ENCODE data around the gene NEK5.

NEK5 gene

DNA sequence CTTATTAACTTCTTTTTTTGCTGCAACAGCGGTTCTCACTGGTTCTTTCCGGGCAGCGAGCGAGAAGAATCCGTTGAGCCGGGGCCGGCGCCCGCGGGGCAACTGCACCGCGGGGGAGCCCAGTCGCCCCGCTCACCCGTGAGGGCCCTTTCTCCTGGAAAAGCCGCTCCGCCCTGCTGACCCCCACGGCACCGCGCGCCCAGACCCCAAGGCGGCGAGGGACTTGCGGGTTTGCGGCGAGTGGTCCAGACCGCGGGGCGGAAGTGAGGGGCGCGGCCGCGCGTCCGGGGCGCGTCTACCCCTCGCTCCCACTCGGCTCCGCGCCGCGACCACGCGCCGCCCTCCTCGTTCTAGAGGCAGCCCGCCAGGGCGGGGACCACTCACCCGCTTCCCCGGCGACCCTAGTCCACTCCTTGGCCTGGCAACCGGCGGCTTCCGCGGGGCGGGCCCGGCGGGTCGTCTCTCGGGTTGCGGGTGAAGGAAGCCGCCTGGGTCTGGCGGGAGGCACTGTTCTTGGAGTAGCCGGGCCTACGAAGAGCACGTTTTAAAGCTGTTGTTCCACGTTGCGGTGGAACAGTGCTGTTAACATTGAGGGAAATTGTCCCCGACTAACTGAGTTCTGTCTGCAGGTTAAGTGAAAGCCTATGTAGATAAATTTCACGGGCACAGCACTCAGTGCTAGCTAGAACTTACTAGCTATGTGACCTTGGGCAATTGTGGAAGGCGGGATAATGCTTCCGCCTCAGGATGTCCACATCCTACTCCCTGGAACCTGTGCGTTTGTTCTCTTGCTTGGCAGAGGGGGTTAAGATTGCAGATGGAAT lies 30.5 kb upstream of the NEK5 start, which contains the start of gene NEK3:
NEK3 (minus strand) TSS at position 439 of the 824 bp plus-strand sequence. CDS start 3,406 bp downstream, outside the sequence.
- Histone ChIP-seq H3K4me3 (ENCODE audit: low read depth in 1 of 2, low read length in 2 of 2) (peak within 1 kb of the TSS in 1 of 2 experiments; percentile 54; a peak in 3 of 4 replicates), H3K4me2 (ENCODE audit: insufficient read depth, low read length) (peak within 1 kb of the TSS; percentile 70), H3K27me3 (ENCODE audit: insufficient read depth, low read length, poor library complexity) (peaks cover 49% of the 10 kb centered on the region), H2AFZ (ENCODE audit: low read depth, low read length) (peak within 1 kb of the TSS; percentile 21; the same call in 1 of the 2 replicates), H3K9me3 (ENCODE audit: insufficient read depth, low read length, severe bottlenecking) (no peaks in the 10 kb centered on the region), H3K27ac (ENCODE audit: low read length) (no peak within 1 kb of the TSS), H3K79me2 (ENCODE audit: insufficient read depth, low read length) (no peaks in the 10 kb centered on the region), H3K9ac (ENCODE audit: low read depth, low read length) (peak within 1 kb of the TSS; percentile 20; the same call in 1 of the 2 replicates), H3K4me1 (ENCODE audit: insufficient read depth, low read length) (peaks cover 14% of the 10 kb centered on the region), H4K20me1 (ENCODE audit: insufficient read depth, low read length) (no peaks in the 10 kb centered on the region), H3K36me3 (ENCODE audit: insufficient read depth, low read length) (no peaks in the 10 kb centered on the region)
- DNase-seq (peak; percentile 34), ATAC-seq (ENCODE audit: insufficient read depth, low read depth) (peak; percentile 82)
- TF ChIP-seq, protein P1, sequence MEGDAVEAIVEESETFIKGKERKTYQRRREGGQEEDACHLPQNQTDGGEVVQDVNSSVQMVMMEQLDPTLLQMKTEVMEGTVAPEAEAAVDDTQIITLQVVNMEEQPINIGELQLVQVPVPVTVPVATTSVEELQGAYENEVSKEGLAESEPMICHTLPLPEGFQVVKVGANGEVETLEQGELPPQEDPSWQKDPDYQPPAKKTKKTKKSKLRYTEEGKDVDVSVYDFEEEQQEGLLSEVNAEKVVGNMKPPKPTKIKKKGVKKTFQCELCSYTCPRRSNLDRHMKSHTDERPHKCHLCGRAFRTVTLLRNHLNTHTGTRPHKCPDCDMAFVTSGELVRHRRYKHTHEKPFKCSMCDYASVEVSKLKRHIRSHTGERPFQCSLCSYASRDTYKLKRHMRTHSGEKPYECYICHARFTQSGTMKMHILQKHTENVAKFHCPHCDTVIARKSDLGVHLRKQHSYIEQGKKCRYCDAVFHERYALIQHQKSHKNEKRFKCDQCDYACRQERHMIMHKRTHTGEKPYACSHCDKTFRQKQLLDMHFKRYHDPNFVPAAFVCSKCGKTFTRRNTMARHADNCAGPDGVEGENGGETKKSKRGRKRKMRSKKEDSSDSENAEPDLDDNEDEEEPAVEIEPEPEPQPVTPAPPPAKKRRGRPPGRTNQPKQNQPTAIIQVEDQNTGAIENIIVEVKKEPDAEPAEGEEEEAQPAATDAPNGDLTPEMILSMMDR (IDR thresholded peaks at IDR 0.05; ENCODE audit: borderline replicate concordance, extremely low read depth, low read length, poor library complexity, severe bottlenecking), result no peak
- TF ChIP-seq EZH2 (IDR thresholded peaks at IDR 0.05; ENCODE audit: borderline replicate concordance, low read depth, low read length, severe bottlenecking), result peak; percentile 95

DNA sequence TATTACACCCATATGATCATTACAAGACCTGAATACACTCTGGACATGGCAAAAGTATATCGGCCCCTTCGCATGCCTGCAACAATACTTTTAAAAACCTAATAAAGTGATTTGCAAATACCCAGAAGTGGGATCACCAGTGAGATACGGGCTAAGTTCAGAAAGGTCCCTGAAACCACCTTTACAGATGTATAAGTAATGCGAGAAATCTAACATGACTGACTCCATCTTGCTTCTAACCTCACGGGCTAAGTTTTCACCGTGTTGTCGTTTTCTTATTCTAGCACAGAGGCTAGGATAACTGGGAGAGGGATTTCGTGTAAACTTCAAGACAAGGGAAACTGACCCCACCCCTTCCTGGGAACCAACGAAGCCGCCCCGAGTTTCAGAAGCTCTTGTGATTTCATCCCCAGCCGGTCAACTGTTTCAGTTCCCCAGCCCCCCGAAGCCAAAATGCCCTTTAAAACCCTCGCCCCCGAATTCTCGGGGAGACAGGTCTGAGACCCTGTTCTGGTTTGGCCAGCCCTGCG lies 29.8 kb upstream of the NEK5 start:
- no peak overlapping the region for H3K27ac ChIP-seq (ENCODE audit: low read length)
- no peaks in the 10 kb centered on the region for H4K20me1 ChIP-seq (ENCODE audit: insufficient read depth, low read length)
- H3K4me3 ChIP-seq (ENCODE audit: low read depth in 1 of 2, low read length in 2 of 2), result peak overlapping the region in 1 of 2 experiments; percentile 54; a peak in 2 of 4 replicates
- H3K4me1 ChIP-seq (ENCODE audit: insufficient read depth, low read length), result peaks cover 14% of the 10 kb centered on the region
- no peaks in the 10 kb centered on the region for H3K79me2 ChIP-seq (ENCODE audit: insufficient read depth, low read length)
- no peaks in the 10 kb centered on the region for H3K36me3 ChIP-seq (ENCODE audit: insufficient read depth, low read length)
- no peaks in the 10 kb centered on the region for H3K9me3 ChIP-seq (ENCODE audit: insufficient read depth, low read length, severe bottlenecking)
- 0 out of 2 replicates have a peak overlapping the region, but pooled peaks have one; percentile 20 for H3K9ac ChIP-seq (ENCODE audit: low read depth, low read length)
- peaks cover 49% of the 10 kb centered on the region for H3K27me3 ChIP-seq (ENCODE audit: insufficient read depth, low read length, poor library complexity)
- H2AFZ ChIP-seq (ENCODE audit: low read depth, low read length), result no peak overlapping the region
- no peak for DNase-seq
- peak overlapping the region; percentile 70 for H3K4me2 ChIP-seq (ENCODE audit: insufficient read depth, low read length)
- TF ChIP-seq, protein P1 (IDR thresholded peaks at IDR 0.05; ENCODE audit: borderline replicate concordance, extremely low read depth, low read length, poor library complexity, severe bottlenecking), result no peak
- no peak for TF ChIP-seq EZH2 (IDR thresholded peaks at IDR 0.05; ENCODE audit: borderline replicate concordance, low read depth, low read length, severe bottlenecking)
- ATAC-seq (ENCODE audit: insufficient read depth, low read depth), result no peak

DNA sequence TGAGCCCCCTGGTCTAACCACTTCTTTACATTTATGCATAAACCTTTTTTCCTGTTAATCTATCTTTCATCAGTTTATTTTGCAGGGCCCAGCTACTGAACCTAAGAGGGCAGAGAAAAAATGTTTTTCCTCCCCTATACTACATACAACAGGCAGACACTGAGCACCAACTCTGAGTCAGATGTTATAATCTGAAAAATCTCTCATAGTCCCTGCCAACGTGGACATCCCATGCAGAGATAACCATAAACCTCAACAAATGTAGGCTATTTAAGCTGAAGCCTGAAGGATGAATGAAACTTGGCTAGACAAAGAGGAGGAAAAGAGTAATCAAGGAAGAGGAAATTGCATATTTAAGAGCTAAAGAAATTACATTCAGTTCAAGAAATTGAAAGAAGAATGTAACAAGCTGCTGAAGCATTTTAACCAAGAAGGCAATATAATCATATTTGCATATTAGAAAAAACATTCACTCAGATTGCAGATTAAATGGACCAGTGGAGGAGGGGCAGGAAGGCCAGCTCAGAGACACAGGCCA lies 27.9 kb upstream of the NEK5 start:
- no peak for DNase-seq
- TF ChIP-seq EZH2 (IDR thresholded peaks at IDR 0.05; ENCODE audit: borderline replicate concordance, low read depth, low read length, severe bottlenecking), result no peak
- Histone ChIP-seq H3K36me3 (ENCODE audit: insufficient read depth, low read length) (no peaks in the 10 kb centered on the region), H2AFZ (ENCODE audit: low read depth, low read length) (no peak overlapping the region), H3K4me3 (ENCODE audit: low read depth in 1 of 2, low read length in 2 of 2) (no peak overlapping the region), H3K9ac (ENCODE audit: low read depth, low read length) (no peak overlapping the region), H4K20me1 (ENCODE audit: insufficient read depth, low read length) (no peaks in the 10 kb centered on the region), H3K27me3 (ENCODE audit: insufficient read depth, low read length, poor library complexity) (peaks cover 52% of the 10 kb centered on the region), H3K4me2 (ENCODE audit: insufficient read depth, low read length) (no peak overlapping the region), H3K4me1 (ENCODE audit: insufficient read depth, low read length) (peaks cover 14% of the 10 kb centered on the region), H3K27ac (ENCODE audit: low read length) (no peak overlapping the region), H3K79me2 (ENCODE audit: insufficient read depth, low read length) (no peaks in the 10 kb centered on the region), H3K9me3 (ENCODE audit: insufficient read depth, low read length, severe bottlenecking) (no peaks in the 10 kb centered on the region)
- no peak for ATAC-seq (ENCODE audit: insufficient read depth, low read depth)

DNA sequence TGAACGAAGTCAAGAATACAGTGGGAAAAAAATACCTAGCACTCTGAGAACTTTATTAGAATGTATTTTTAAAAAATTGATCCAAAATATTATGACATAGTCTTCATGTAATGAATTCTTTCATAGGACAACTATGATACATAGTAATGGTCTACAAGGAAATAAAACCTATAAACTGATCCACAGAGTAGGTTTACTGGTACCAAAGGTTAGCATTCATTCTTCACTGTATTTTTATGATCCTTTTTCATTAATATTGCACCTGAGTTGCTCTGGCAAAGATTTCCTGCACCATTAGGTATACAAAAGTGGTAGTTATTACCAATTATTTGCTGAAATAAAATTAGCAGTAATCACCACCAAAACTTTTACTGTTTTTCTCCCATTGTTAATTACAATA lies 26.3 kb upstream of the NEK5 start:
- Histone ChIP-seq H3K79me2 (ENCODE audit: insufficient read depth, low read length) (no peaks in the 10 kb centered on the region), H3K27me3 (ENCODE audit: insufficient read depth, low read length, poor library complexity) (peaks cover 42% of the 10 kb centered on the region), H3K9me3 (ENCODE audit: insufficient read depth, low read length, severe bottlenecking) (no peaks in the 10 kb centered on the region), H3K27ac (ENCODE audit: low read length) (no peak overlapping the region), H2AFZ (ENCODE audit: low read depth, low read length) (no peak overlapping the region), H4K20me1 (ENCODE audit: insufficient read depth, low read length) (no peaks in the 10 kb centered on the region), H3K36me3 (ENCODE audit: insufficient read depth, low read length) (no peaks in the 10 kb centered on the region), H3K9ac (ENCODE audit: low read depth, low read length) (no peak overlapping the region), H3K4me2 (ENCODE audit: insufficient read depth, low read length) (no peak overlapping the region), H3K4me1 (ENCODE audit: insufficient read depth, low read length) (peaks cover 14% of the 10 kb centered on the region), H3K4me3 (ENCODE audit: low read depth in 1 of 2, low read length in 2 of 2) (no peak overlapping the region)
- TF ChIP-seq EZH2 (IDR thresholded peaks at IDR 0.05; ENCODE audit: borderline replicate concordance, low read depth, low read length, severe bottlenecking), result no peak
- TF ChIP-seq, protein P1 (IDR thresholded peaks at IDR 0.05; ENCODE audit: borderline replicate concordance, extremely low read depth, low read length, poor library complexity, severe bottlenecking), result no peak
- DNase-seq (no peak), ATAC-seq (ENCODE audit: insufficient read depth, low read depth) (no peak)
